ENCODE results near the gene SMURF1. TPM values are rescaled to one million over a fixed set of nuclear protein-coding genes. Genes with fewer than 3 reads are reported as not detected.

SMURF1 gene
- total RNA-seq, 1 donor = 22.6 TPM

- H3K4me3 ChIP-seq (ENCODE audit: low read depth, low read length) = no peak overlapping the region
- no peak for TF ChIP-seq CTCF (IDR thresholded peaks at IDR 0.05; ENCODE audit: insufficient read depth, low read length)
- DNase-seq (ENCODE audit: low read depth) = no peak
These were observed 36.3 kb upstream of the SMURF1 start for GRCh38 chr7:99180067-99180650.

GRCh38 chr7:99177165-99177564, 33.3 kb upstream of the SMURF1 start:
- TF ChIP-seq CTCF (IDR thresholded peaks at IDR 0.05; ENCODE audit: insufficient read depth, low read length) = no peak
- DNase-seq (ENCODE audit: low read depth) = no peak
- no peak overlapping the region for H3K4me3 ChIP-seq (ENCODE audit: low read depth, low read length)

- H3K4me3 ChIP-seq (ENCODE audit: low read depth, low read length) = no peak overlapping the region
- no peak for DNase-seq (ENCODE audit: low read depth)
- no peak for TF ChIP-seq CTCF (IDR thresholded peaks at IDR 0.05; ENCODE audit: insufficient read depth, low read length)
These were observed 29.9 kb upstream of the SMURF1 start for GRCh38 chr7:99173787-99174186.

GRCh38 chr7:99171731-99172130, 27.8 kb upstream of the SMURF1 start:
- DNase-seq (ENCODE audit: low read depth) = peak; percentile 17
- no peak overlapping the region for H3K4me3 ChIP-seq (ENCODE audit: low read depth, low read length)
- no peak for TF ChIP-seq CTCF (IDR thresholded peaks at IDR 0.05; ENCODE audit: insufficient read depth, low read length)

- DNase-seq (ENCODE audit: low read depth) = no peak
- no peak overlapping the region for H3K4me3 ChIP-seq (ENCODE audit: low read depth, low read length)
- TF ChIP-seq CTCF (IDR thresholded peaks at IDR 0.05; ENCODE audit: insufficient read depth, low read length) = no peak
These were observed 26.8 kb upstream of the SMURF1 start for GRCh38 chr7:99170730-99171074.

GRCh38 chr7:99170065-99170729, 26.3 kb upstream of the SMURF1 start:
- DNase-seq (ENCODE audit: low read depth) = no peak
- no peak for TF ChIP-seq CTCF (IDR thresholded peaks at IDR 0.05; ENCODE audit: insufficient read depth, low read length)
- no peak overlapping the region for H3K4me3 ChIP-seq (ENCODE audit: low read depth, low read length)

- TF ChIP-seq CTCF (IDR thresholded peaks at IDR 0.05; ENCODE audit: insufficient read depth, low read length) = no peak
- H3K4me3 ChIP-seq (ENCODE audit: low read depth, low read length) = no peak overlapping the region
- no peak for DNase-seq (ENCODE audit: low read depth)
These were observed 23.2 kb upstream of the SMURF1 start for GRCh38 chr7:99167072-99167471.

Measured in fibroblast of the aortic adventitia (primary cell).